ENCODE results near the gene ORC1. TPM values are rescaled to one million over a fixed set of nuclear protein-coding genes. Genes with fewer than 3 reads are reported as not detected.

Gene ORC1
- total and polyA plus RNA-seq, 4 donors, result 0.31 to 16.6 (median 0.43) TPM

- DNase-seq (ENCODE audit: low spot score), result no peak
- Histone ChIP-seq H3K27me3 (ENCODE audit: control insufficient read depth in 4 of 4, insufficient read depth in 4 of 4, low read length in 3 of 4) (no peaks in the 10 kb centered on the region), H3K4me3 (ENCODE audit: low read depth in 1 of 3, low read length in 3 of 3) (no peak overlapping the region), H3K9ac (ENCODE audit: low read depth in 1 of 2, low read length in 2 of 2) (no peak overlapping the region), H3K27ac (ENCODE audit: low read depth in 1 of 2, low read length in 2 of 2) (no peak overlapping the region), H3K9me3 (ENCODE audit: control insufficient read depth in 4 of 4, low read length in 3 of 4) (no peaks in the 10 kb centered on the region), H3K4me1 (ENCODE audit: control insufficient read depth in 4 of 4, insufficient read depth in 4 of 4, low read length in 3 of 4) (peaks cover 3 to 14% (median 7%) of the 10 kb centered on the region in 4 donors), H3K36me3 (ENCODE audit: control insufficient read depth in 4 of 4, insufficient read depth in 3 of 4, low read depth in 1 of 4, low read length in 3 of 4) (no peaks in the 10 kb centered on the region)
- WGBS, result 97% methylated on average over 3 of the region's 3 CpGs
- TF ChIP-seq MAX (IDR thresholded peaks at IDR 0.05), result no peak
These were observed 4.6 kb downstream of the ORC1 start for GRCh38 chr1:52399629-52400028.

DNA sequence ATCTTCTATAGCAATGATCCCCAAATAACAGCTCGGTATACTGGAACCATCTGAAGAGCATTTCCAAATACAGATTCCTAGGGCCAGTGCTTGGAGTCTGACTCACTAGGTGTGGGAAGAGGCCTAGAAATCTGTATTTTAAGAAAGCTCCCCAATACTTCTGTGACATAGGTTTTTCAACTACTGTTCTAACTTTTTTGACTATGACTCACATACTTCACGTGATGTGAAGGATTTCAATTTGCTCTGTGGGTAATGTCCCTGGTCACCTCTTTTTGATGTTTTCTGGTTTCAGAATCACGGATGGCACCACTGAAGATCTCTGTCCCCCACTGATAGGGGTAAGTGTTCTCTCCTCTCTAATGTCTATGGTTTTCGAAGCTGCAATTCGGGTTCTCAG is 11.0 kb downstream of the ORC1 start:
- Histone ChIP-seq H3K9me3 (ENCODE audit: control insufficient read depth in 4 of 4, low read length in 3 of 4) (no peaks in the 10 kb centered on the region), H3K27ac (ENCODE audit: low read depth in 1 of 2, low read length in 2 of 2) (no peak overlapping the region), H3K9ac (ENCODE audit: low read depth in 1 of 2, low read length in 2 of 2) (no peak overlapping the region), H3K4me1 (ENCODE audit: control insufficient read depth in 4 of 4, insufficient read depth in 4 of 4, low read length in 3 of 4) (no peaks in the 10 kb centered on the region), H3K4me3 (ENCODE audit: low read depth in 1 of 3, low read length in 3 of 3) (no peak overlapping the region), H3K27me3 (ENCODE audit: control insufficient read depth in 4 of 4, insufficient read depth in 4 of 4, low read length in 3 of 4) (no peaks in the 10 kb centered on the region), H3K36me3 (ENCODE audit: control insufficient read depth in 4 of 4, insufficient read depth in 3 of 4, low read depth in 1 of 4, low read length in 3 of 4) (no peaks in the 10 kb centered on the region)
- no peak for DNase-seq (ENCODE audit: low spot score)
- 97% methylated on average over 5 of the region's 5 CpGs for whole genome bisulfite sequencing
- no peak for TF ChIP-seq ATF3 (IDR thresholded peaks at IDR 0.05)
- no peak for TF ChIP-seq YY1 (IDR thresholded peaks at IDR 0.05)
- TF ChIP-seq GABPA (IDR thresholded peaks at IDR 0.05 in 1 of 2, conservative IDR thresholded peaks at IDR 0.05 in 1 of 2), result no peak
- no peak for TF ChIP-seq RAD21 (IDR thresholded peaks at IDR 0.05)
- no peak for TF ChIP-seq CTCF (IDR thresholded peaks at IDR 0.05; ENCODE audit: low read depth, low read length, missing input control)
- TF ChIP-seq NR2F2 (IDR thresholded peaks at IDR 0.05), result no peak
- TF ChIP-seq TAF1 (conservative IDR thresholded peaks at IDR 0.05), result no peak
- no peak for TF ChIP-seq FOXA1 (IDR thresholded peaks at IDR 0.05)
- no peak for TF ChIP-seq HNF4G (IDR thresholded peaks at IDR 0.05)
- TF ChIP-seq SP1 (IDR thresholded peaks at IDR 0.05), result no peak
- no peak for TF ChIP-seq FOXA2 (IDR thresholded peaks at IDR 0.05)
- TF ChIP-seq, protein P1, sequence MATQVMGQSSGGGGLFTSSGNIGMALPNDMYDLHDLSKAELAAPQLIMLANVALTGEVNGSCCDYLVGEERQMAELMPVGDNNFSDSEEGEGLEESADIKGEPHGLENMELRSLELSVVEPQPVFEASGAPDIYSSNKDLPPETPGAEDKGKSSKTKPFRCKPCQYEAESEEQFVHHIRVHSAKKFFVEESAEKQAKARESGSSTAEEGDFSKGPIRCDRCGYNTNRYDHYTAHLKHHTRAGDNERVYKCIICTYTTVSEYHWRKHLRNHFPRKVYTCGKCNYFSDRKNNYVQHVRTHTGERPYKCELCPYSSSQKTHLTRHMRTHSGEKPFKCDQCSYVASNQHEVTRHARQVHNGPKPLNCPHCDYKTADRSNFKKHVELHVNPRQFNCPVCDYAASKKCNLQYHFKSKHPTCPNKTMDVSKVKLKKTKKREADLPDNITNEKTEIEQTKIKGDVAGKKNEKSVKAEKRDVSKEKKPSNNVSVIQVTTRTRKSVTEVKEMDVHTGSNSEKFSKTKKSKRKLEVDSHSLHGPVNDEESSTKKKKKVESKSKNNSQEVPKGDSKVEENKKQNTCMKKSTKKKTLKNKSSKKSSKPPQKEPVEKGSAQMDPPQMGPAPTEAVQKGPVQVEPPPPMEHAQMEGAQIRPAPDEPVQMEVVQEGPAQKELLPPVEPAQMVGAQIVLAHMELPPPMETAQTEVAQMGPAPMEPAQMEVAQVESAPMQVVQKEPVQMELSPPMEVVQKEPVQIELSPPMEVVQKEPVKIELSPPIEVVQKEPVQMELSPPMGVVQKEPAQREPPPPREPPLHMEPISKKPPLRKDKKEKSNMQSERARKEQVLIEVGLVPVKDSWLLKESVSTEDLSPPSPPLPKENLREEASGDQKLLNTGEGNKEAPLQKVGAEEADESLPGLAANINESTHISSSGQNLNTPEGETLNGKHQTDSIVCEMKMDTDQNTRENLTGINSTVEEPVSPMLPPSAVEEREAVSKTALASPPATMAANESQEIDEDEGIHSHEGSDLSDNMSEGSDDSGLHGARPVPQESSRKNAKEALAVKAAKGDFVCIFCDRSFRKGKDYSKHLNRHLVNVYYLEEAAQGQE (IDR thresholded peaks at IDR 0.05), result no peak
- TF ChIP-seq MAX (IDR thresholded peaks at IDR 0.05), result no peak
- no peak for TF ChIP-seq JUND (IDR thresholded peaks at IDR 0.05)
- no peak for TF ChIP-seq HNF4A (conservative IDR thresholded peaks at IDR 0.05)
- TF ChIP-seq ZBTB33 (IDR thresholded peaks at IDR 0.05), result no peak
- TF ChIP-seq EGR1 (IDR thresholded peaks at IDR 0.05; ENCODE audit: low read depth in 2 of 2), result no peak
- TF ChIP-seq RXRA (IDR thresholded peaks at IDR 0.05), result no peak

Data from liver (tissue), 9 donors.